Measurements from ENCODE around the gene OR10H5. TPM values are rescaled to one million over a fixed set of nuclear protein-coding genes. Genes with fewer than 3 reads are reported as not detected.

OR10H5 gene, protein sequence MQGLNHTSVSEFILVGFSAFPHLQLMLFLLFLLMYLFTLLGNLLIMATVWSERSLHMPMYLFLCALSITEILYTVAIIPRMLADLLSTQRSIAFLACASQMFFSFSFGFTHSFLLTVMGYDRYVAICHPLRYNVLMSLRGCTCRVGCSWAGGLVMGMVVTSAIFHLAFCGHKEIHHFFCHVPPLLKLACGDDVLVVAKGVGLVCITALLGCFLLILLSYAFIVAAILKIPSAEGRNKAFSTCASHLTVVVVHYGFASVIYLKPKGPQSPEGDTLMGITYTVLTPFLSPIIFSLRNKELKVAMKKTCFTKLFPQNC
- total RNA-seq (2014; rRNA removed; shearing (Covaris generic)) (not detected in 2 replicates), polyA plus RNA-seq (2016; fragmentation: Nextera tagmentation; extraction: Ambion mirVana) (not detected in 2 replicates)
- long read RNA-seq = 0 reads

DNA sequence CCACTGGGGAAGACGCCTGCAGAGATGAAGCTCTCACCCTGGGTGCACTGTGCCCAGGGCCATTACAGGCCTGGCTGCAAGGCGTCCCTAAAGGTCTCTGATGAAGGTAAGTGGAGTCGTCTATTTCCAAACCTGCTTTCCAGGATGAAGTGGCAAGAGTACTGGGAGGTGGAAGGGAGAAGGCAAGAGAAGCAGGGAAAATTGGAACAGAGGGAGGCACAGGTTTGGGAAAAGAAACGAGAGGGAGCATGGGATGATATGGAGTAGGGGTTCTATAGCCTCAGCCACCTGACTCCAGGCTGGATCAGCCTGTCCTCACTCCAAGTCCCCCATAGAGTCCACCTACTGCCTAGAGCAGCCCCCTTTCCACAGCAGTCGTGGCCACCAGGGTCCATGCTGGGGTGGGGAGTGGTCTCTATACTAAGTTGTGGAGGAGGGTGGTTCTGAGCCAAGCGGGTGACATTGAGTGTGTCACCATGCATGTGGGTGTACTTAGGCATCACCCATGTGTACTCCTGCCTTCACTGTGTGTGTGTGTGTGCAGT, at the start of gene OR10H5:
Gene OR10H5 (plus strand): TSS at position 51 of the 545 bp plus-strand sequence. CDS start 6,388 bp downstream, outside the sequence.
- no peaks in the 10 kb centered on the region for H3K36me3 ChIP-seq (ENCODE audit: insufficient read depth)
- no peak for ATAC-seq
- no peak within 1 kb of the TSS for H3K27ac ChIP-seq (ENCODE audit: low read depth)
- H3K4me3 Mint-ChIP-seq = no peak within 1 kb of the TSS
- H4K20me1 ChIP-seq (replicated peaks; ENCODE audit: insufficient read depth) = no peaks in the 10 kb centered on the region
- peaks cover 2% of the 10 kb centered on the region for H3K27me3 Mint-ChIP-seq (ENCODE audit: insufficient read depth, low read depth, poor library complexity)
- TF ChIP-seq STAT1 (IDR thresholded peaks at IDR 0.05; ENCODE audit: unreplicated experiment) (no peak), CREB1 (CRISPR knock-in tag; IDR thresholded peaks at IDR 0.05; ENCODE audit: low read depth) (no peak), ZNF114 (CRISPR knock-in tag; IDR thresholded peaks at IDR 0.05) (no peak), JUNB (IDR thresholded peaks at IDR 0.05; ENCODE audit: unreplicated experiment) (no peak), ZNF331 (CRISPR knock-in tag; IDR thresholded peaks at IDR 0.05; ENCODE audit: low read depth) (no peak), EZH2phosphoT487 (IDR thresholded peaks at IDR 0.05; ENCODE audit: unreplicated experiment) (no peak), NANOG (IDR thresholded peaks at IDR 0.05; ENCODE audit: borderline replicate concordance) (no peak), POLR2AphosphoS5 (IDR thresholded peaks at IDR 0.05; ENCODE audit: low read depth) (no peak), EZH2 (IDR thresholded peaks at IDR 0.05; ENCODE audit: low read depth, unreplicated experiment) (no peak)
- TF ChIP-seq, protein P1, sequence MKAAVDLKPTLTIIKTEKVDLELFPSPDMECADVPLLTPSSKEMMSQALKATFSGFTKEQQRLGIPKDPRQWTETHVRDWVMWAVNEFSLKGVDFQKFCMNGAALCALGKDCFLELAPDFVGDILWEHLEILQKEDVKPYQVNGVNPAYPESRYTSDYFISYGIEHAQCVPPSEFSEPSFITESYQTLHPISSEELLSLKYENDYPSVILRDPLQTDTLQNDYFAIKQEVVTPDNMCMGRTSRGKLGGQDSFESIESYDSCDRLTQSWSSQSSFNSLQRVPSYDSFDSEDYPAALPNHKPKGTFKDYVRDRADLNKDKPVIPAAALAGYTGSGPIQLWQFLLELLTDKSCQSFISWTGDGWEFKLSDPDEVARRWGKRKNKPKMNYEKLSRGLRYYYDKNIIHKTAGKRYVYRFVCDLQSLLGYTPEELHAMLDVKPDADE (IDR thresholded peaks at IDR 0.05) = no peak
- TF ChIP-seq, protein P2, sequence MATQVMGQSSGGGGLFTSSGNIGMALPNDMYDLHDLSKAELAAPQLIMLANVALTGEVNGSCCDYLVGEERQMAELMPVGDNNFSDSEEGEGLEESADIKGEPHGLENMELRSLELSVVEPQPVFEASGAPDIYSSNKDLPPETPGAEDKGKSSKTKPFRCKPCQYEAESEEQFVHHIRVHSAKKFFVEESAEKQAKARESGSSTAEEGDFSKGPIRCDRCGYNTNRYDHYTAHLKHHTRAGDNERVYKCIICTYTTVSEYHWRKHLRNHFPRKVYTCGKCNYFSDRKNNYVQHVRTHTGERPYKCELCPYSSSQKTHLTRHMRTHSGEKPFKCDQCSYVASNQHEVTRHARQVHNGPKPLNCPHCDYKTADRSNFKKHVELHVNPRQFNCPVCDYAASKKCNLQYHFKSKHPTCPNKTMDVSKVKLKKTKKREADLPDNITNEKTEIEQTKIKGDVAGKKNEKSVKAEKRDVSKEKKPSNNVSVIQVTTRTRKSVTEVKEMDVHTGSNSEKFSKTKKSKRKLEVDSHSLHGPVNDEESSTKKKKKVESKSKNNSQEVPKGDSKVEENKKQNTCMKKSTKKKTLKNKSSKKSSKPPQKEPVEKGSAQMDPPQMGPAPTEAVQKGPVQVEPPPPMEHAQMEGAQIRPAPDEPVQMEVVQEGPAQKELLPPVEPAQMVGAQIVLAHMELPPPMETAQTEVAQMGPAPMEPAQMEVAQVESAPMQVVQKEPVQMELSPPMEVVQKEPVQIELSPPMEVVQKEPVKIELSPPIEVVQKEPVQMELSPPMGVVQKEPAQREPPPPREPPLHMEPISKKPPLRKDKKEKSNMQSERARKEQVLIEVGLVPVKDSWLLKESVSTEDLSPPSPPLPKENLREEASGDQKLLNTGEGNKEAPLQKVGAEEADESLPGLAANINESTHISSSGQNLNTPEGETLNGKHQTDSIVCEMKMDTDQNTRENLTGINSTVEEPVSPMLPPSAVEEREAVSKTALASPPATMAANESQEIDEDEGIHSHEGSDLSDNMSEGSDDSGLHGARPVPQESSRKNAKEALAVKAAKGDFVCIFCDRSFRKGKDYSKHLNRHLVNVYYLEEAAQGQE (IDR thresholded peaks at IDR 0.05; ENCODE audit: unreplicated experiment) = no peak
- TF ChIP-seq, protein P3, sequence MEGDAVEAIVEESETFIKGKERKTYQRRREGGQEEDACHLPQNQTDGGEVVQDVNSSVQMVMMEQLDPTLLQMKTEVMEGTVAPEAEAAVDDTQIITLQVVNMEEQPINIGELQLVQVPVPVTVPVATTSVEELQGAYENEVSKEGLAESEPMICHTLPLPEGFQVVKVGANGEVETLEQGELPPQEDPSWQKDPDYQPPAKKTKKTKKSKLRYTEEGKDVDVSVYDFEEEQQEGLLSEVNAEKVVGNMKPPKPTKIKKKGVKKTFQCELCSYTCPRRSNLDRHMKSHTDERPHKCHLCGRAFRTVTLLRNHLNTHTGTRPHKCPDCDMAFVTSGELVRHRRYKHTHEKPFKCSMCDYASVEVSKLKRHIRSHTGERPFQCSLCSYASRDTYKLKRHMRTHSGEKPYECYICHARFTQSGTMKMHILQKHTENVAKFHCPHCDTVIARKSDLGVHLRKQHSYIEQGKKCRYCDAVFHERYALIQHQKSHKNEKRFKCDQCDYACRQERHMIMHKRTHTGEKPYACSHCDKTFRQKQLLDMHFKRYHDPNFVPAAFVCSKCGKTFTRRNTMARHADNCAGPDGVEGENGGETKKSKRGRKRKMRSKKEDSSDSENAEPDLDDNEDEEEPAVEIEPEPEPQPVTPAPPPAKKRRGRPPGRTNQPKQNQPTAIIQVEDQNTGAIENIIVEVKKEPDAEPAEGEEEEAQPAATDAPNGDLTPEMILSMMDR (conservative IDR thresholded peaks at IDR 0.05; ENCODE audit: low read depth in 2 of 2) = no peak
- TF ChIP-seq, protein P4, sequence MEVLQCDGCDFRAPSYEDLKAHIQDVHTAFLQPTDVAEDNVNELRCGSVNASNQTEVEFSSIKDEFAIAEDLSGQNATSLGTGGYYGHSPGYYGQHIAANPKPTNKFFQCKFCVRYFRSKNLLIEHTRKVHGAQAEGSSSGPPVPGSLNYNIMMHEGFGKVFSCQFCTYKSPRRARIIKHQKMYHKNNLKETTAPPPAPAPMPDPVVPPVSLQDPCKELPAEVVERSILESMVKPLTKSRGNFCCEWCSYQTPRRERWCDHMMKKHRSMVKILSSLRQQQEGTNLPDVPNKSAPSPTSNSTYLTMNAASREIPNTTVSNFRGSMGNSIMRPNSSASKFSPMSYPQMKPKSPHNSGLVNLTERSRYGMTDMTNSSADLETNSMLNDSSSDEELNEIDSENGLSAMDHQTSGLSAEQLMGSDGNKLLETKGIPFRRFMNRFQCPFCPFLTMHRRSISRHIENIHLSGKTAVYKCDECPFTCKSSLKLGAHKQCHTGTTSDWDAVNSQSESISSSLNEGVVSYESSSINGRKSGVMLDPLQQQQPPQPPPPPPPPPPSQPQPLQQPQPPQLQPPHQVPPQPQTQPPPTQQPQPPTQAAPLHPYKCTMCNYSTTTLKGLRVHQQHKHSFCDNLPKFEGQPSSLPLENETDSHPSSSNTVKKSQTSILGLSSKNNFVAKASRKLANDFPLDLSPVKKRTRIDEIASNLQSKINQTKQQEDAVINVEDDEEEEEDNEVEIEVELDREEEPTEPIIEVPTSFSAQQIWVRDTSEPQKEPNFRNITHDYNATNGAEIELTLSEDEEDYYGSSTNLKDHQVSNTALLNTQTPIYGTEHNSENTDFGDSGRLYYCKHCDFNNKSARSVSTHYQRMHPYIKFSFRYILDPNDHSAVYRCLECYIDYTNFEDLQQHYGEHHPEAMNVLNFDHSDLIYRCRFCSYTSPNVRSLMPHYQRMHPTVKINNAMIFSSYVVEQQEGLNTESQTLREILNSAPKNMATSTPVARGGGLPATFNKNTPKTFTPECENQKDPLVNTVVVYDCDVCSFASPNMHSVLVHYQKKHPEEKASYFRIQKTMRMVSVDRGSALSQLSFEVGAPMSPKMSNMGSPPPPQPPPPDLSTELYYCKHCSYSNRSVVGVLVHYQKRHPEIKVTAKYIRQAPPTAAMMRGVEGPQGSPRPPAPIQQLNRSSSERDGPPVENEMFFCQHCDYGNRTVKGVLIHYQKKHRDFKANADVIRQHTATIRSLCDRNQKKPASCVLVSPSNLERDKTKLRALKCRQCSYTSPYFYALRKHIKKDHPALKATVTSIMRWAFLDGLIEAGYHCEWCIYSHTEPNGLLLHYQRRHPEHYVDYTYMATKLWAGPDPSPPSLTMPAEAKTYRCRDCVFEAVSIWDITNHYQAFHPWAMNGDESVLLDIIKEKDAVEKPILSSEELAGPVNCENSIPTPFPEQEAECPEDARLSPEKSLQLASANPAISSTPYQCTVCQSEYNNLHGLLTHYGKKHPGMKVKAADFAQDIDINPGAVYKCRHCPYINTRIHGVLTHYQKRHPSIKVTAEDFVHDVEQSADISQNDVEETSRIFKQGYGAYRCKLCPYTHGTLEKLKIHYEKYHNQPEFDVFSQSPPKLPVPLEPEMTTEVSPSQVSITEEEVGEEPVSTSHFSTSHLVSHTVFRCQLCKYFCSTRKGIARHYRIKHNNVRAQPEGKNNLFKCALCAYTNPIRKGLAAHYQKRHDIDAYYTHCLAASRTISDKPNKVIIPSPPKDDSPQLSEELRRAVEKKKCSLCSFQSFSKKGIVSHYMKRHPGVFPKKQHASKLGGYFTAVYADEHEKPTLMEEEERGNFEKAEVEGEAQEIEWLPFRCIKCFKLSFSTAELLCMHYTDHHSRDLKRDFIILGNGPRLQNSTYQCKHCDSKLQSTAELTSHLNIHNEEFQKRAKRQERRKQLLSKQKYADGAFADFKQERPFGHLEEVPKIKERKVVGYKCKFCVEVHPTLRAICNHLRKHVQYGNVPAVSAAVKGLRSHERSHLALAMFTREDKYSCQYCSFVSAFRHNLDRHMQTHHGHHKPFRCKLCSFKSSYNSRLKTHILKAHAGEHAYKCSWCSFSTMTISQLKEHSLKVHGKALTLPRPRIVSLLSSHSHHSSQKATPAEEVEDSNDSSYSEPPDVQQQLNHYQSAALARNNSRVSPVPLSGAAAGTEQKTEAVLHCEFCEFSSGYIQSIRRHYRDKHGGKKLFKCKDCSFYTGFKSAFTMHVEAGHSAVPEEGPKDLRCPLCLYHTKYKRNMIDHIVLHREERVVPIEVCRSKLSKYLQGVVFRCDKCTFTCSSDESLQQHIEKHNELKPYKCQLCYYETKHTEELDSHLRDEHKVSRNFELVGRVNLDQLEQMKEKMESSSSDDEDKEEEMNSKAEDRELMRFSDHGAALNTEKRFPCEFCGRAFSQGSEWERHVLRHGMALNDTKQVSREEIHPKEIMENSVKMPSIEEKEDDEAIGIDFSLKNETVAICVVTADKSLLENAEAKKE (CRISPR knock-in tag; IDR thresholded peaks at IDR 0.05) = no peak
- no peaks in the 10 kb centered on the region for H3K27me3 ChIP-seq (ENCODE audit: insufficient read depth)
- peaks cover 41% of the 10 kb centered on the region for H3K36me3 Mint-ChIP-seq (ENCODE audit: low read depth)
- DNase-seq (ENCODE audit: low spot score) = no peak
- H3K9me2 ChIP-seq (ENCODE audit: insufficient read depth) = no peaks in the 10 kb centered on the region
- no peak within 1 kb of the TSS for H3K27ac Mint-ChIP-seq
- H2AFZ ChIP-seq = no peak within 1 kb of the TSS
- H3K4me1 ChIP-seq (ENCODE audit: insufficient read depth) = no peaks in the 10 kb centered on the region
- peaks cover 95% of the 10 kb centered on the region for H3K9me3 Mint-ChIP-seq
- H3K4me1 Mint-ChIP-seq = no peaks in the 10 kb centered on the region
- no peak within 1 kb of the TSS for H3K4me2 ChIP-seq
- H3K79me2 ChIP-seq (replicated peaks; ENCODE audit: insufficient read depth) = no peaks in the 10 kb centered on the region
- H3F3A ChIP-seq (replicated peaks; ENCODE audit: low read depth) = no peaks in the 10 kb centered on the region
- no peak within 1 kb of the TSS for H3K4me3 ChIP-seq

Measured in GM23338 (cell line).